Lung (tissue), 12 donors: ENCODE results near the gene MOSPD3. TPM values are rescaled to one million over a fixed set of nuclear protein-coding genes. Genes with fewer than 3 reads are reported as not detected.

ENCODE experiments used
- ATAC-seq: fragments of 200-7000 bp; cut with Tn5 transposase; one replicate; pipeline ENCODE4 v1.9.1; 2020; ENCODE audit warnings: moderate number of reproducible peaks; ENCODE audit not compliant: insufficient read depth, low FRiP score
- DNase-seq, 3 donors: peaks; one replicate each; pipeline ENCODE4 v3.0.0-alpha.2; 2013 to 2017
- H3K27ac ChIP-seq, 2 donors: one replicate each; pipeline ENCODE4 v1.5.1; 2013; ENCODE audit warnings: mild to moderate bottlenecking in 2 of 2, moderate library complexity in 2 of 2, control low read depth in 1 of 2, inconsistent platforms in 1 of 2, low read depth in 1 of 2, low read length in 1 of 2
- H3K27me3 ChIP-seq, 3 donors: one replicate each; pipeline ENCODE4 v1.5.1; 2013; ENCODE audit warnings: low read length in 2 of 3; ENCODE audit not compliant: control insufficient read depth in 3 of 3, insufficient read depth in 3 of 3
- H3K36me3 ChIP-seq, 4 donors: one replicate each; pipeline ENCODE4 v1.5.1; 2013; ENCODE audit warnings: low read length in 4 of 4, mild to moderate bottlenecking in 1 of 4, moderate library complexity in 1 of 4; ENCODE audit not compliant: control insufficient read depth in 4 of 4, insufficient read depth in 4 of 4
- H3K4me1 ChIP-seq, 5 donors: one replicate each; pipeline ENCODE4 v1.5.1; 2013; ENCODE audit warnings: low read length in 5 of 5, mild to moderate bottlenecking in 2 of 5, moderate library complexity in 1 of 5; ENCODE audit not compliant: control insufficient read depth in 5 of 5, insufficient read depth in 5 of 5
- H3K4me3 ChIP-seq: one replicate; pipeline ENCODE4 v1.5.1; 2013; ENCODE audit warnings: mild to moderate bottlenecking, control low read depth, moderate library complexity
- H3K9ac ChIP-seq, 2 donors: one replicate each; pipeline ENCODE4 v1.5.1; 2013; ENCODE audit warnings: low read length in 2 of 2, control low read depth in 1 of 2; ENCODE audit not compliant: insufficient read depth in 1 of 2
- H3K9me3 ChIP-seq, 4 donors: one replicate each; pipeline ENCODE4 v1.5.1; 2013; ENCODE audit warnings: low read length in 3 of 4, mild to moderate bottlenecking in 1 of 4, moderate library complexity in 1 of 4; ENCODE audit not compliant: control insufficient read depth in 4 of 4, insufficient read depth in 3 of 4
- CTCF ChIP-seq: IDR thresholded peaks from 2 replicates; pipeline ENCODE4 v1.5.1; 2012; ENCODE audit warnings: mild to moderate bottlenecking; ENCODE audit errors: control extremely low read depth, extremely low read depth
- WGBS, 2 donors: extraction: QIAGEN DNeasy Blood & Tissue Kit; methylation state at CpG; one replicate each; pipeline ENCODE4 v1.1.7; 2013; 5-methylcytosine and 5-hydroxymethylcytosine counted together
- polyA plus RNA-seq, 2 donors: library from polyadenylated mRNA; stranded (reverse); fragments of 200-250 nt; gene quantifications; one replicate each; pipeline ENCODE4 v1.2.1, GENCODE V29; 2013
- total RNA-seq, 2 donors: library from RNA; depleted of rRNA in 1 of 2; stranded (reverse); fragments of >200 nt in 1 of 2; gene quantifications; one replicate each; pipeline ENCODE4 v1.2.1, GENCODE V29; 2014 to 2021
- donor health status: control.
- donor health status: control.
- donor health status: Bipolar disorder and iron deficiency.
- donor health status: healthy.
- donor health status: DM: yes; HTN: yes; CAD: no.

The MOSPD3 gene
- total and polyA plus RNA-seq, 4 donors, result 13.2 to 26.9 (median 17.1) TPM

GRCh38 chr7:100570954-100571828 lies 41.1 kb upstream of the MOSPD3 start:
- TF ChIP-seq CTCF, result no peak
- no peak for ATAC-seq

GRCh38 chr7:100571829-100572116 lies 40.6 kb upstream of the MOSPD3 start:
- 96 to 97% methylated on average over 2 of the region's 2 CpGs for WGBS, 2 donors
- H3K4me3 ChIP-seq, result no peak overlapping the region
- no peaks in the 10 kb centered on the region for H3K9me3 ChIP-seq
- TF ChIP-seq CTCF, result no peak
- no peak overlapping the region for H3K27ac ChIP-seq
- ATAC-seq (no peak), DNase-seq (peak in 1 of 3 donors; percentile 32)
- no peaks in the 10 kb centered on the region for H3K27me3 ChIP-seq
- peaks cover 0 to 45% (median 13%) of the 10 kb centered on the region in 4 donors for H3K36me3 ChIP-seq
- peaks cover 0 to 19% (median 12%) of the 10 kb centered on the region in 5 donors for H3K4me1 ChIP-seq
- no peak overlapping the region for H3K9ac ChIP-seq

More at GRCh38 chr7:100570954-100571828, 41.1 kb upstream of the MOSPD3 start:
- H3K36me3 ChIP-seq, result peaks cover 0 to 41% (median 10%) of the 10 kb centered on the region in 4 donors
- no peaks in the 10 kb centered on the region for H3K9me3 ChIP-seq
- 77 to 81% methylated on average over 26 of the region's 26 CpGs for WGBS, 2 donors
- H3K27ac ChIP-seq, result no peak overlapping the region
- DNase-seq, result peak; percentile 45 to 66 (median 55)
- H3K4me1 ChIP-seq, result peaks cover 0 to 19% (median 12%) of the 10 kb centered on the region in 5 donors
- no peak overlapping the region for H3K4me3 ChIP-seq
- H3K9ac ChIP-seq, result no peak overlapping the region
- no peaks in the 10 kb centered on the region for H3K27me3 ChIP-seq

- WGBS, 2 donors, result 87 to 89% methylated on average over 20 of the region's 20 CpGs
- Histone ChIP-seq H3K36me3 (peaks cover 0 to 52% (median 15%) of the 10 kb centered on the region in 4 donors), H3K27me3 (no peaks in the 10 kb centered on the region), H3K9ac (no peak overlapping the region), H3K4me1 (peaks cover 0 to 19% (median 12%) of the 10 kb centered on the region in 5 donors), H3K4me3 (no peak overlapping the region), H3K9me3 (no peaks in the 10 kb centered on the region), H3K27ac (no peak overlapping the region)
- TF ChIP-seq CTCF, result no peak
- peak in 1 of 3 donors; percentile 32 for DNase-seq
- no peak for ATAC-seq
Observed at GRCh38 chr7:100572281-100572948, 39.9 kb upstream of the MOSPD3 start.
